Smooth muscle cell (in vitro differentiated cells): ENCODE data around the gene LCE1F. TPM values are rescaled to one million over a fixed set of nuclear protein-coding genes. Genes with fewer than 3 reads are reported as not detected.

ENCODE experiments used
- DNase-seq: peaks from one replicate; lab custom pipeline; 2025; ENCODE audit not compliant: unreplicated experiment; lab: John Stamatoyannopoulos, UW
- H2AFZ ChIP-seq: fragments of 200-600 bp; sonication (generic); 2 replicates; pipeline ENCODE4 v1.6.0; 2016; ENCODE audit warnings: antibody characterized with exemption, low read depth, mild to moderate bottlenecking
- H3F3A ChIP-seq: fragments of 200-600 bp; sonication (generic); 2 replicates; pipeline ENCODE4 v1.6.0; 2017; ENCODE audit warnings: antibody characterized with exemption, low read depth
- H3K27ac ChIP-seq: fragments of 200-600 bp; sonication (generic); 2 replicates; pipeline ENCODE4 v1.5.1; 2016; ENCODE audit warnings: low read depth, mild to moderate bottlenecking
- H3K27me3 ChIP-seq: fragments of 200-600 bp; sonication (generic); 2 replicates; pipeline ENCODE4 v1.6.1; 2016; ENCODE audit warnings: low read depth, mild to moderate bottlenecking
- H3K36me3 ChIP-seq: fragments of 200-600 bp; sonication (generic); 2 replicates; pipeline ENCODE4 v1.5.1; 2016; ENCODE audit warnings: low read depth
- H3K4me1 ChIP-seq: fragments of 200-600 bp; sonication (generic); 2 replicates; pipeline ENCODE4 v1.5.1; 2016; ENCODE audit warnings: low read depth
- H3K4me2 ChIP-seq: fragments of 200-600 bp; sonication (generic); 2 replicates; pipeline ENCODE4 v1.6.0; 2016; ENCODE audit warnings: mild to moderate bottlenecking
- H3K4me3 ChIP-seq: fragments of 200-600 bp; sonication (generic); 2 replicates; pipeline ENCODE4 v1.5.1; 2016; ENCODE audit warnings: mild to moderate bottlenecking
- H3K79me2 ChIP-seq: fragments of 200-600 bp; sonication (generic); 2 replicates; pipeline ENCODE4 v1.6.0; 2016; ENCODE audit warnings: low read depth, mild to moderate bottlenecking
- H3K9ac ChIP-seq: fragments of 200-600 bp; sonication (generic); 2 replicates; pipeline ENCODE4 v1.6.0; 2016; ENCODE audit warnings: low read depth
- H3K9me3 ChIP-seq: fragments of 200-600 bp; sonication (generic); replicated peaks from 2 replicates; pipeline ENCODE4 v1.5.1; 2016; ENCODE audit warnings: low read depth
- H4K20me1 ChIP-seq: fragments of 200-600 bp; sonication (generic); 2 replicates; pipeline ENCODE4 v1.6.0; 2016; ENCODE audit warnings: low read depth
- WGBS: methylation state at CpG from one replicate; pipeline ENCODE4 v1.1.7; 2016; ENCODE audit warnings: low lambda C conversion rate; 5-methylcytosine and 5-hydroxymethylcytosine counted together
- polyA plus RNA-seq: library from polyadenylated mRNA; unstranded; fragments of >200 nt; fragmentation: Nextera tagmentation; extraction: Ambion mirVana; gene quantifications from 2 replicates; pipeline ENCODE4 v1.2.1, GENCODE V29; 2016
- total RNA-seq: library from RNA; depleted of rRNA; stranded (reverse); fragments of >200 nt; gene quantifications from 2 replicates; pipeline ENCODE4 v1.2.3, GENCODE V29; 2014
- TF ChIP-seq, protein P1 (sequence below): fragments of 200-600 bp; sonication (generic); IDR thresholded peaks from 2 replicates; pipeline ENCODE4 v1.5.1; 2017; ENCODE audit warnings: borderline replicate concordance, mild to moderate bottlenecking, antibody characterized with exemption; ENCODE audit not compliant: insufficient read depth, poor library complexity, severe bottlenecking

Gene LCE1F
- total and polyA plus RNA-seq, 2 experiments from 2014 or later = not detected

- no peaks in the 10 kb centered on the region for H4K20me1 ChIP-seq
- no peak overlapping the region for H3K9ac ChIP-seq
- WGBS = 25% methylated on average over 1 of the region's 1 CpG
- DNase-seq = no peak
- H3K79me2 ChIP-seq = no peaks in the 10 kb centered on the region
- H3F3A ChIP-seq = no peaks in the 10 kb centered on the region
- H3K36me3 ChIP-seq = no peaks in the 10 kb centered on the region
- no peak overlapping the region for H3K4me2 ChIP-seq
- no peaks in the 10 kb centered on the region for H3K27me3 ChIP-seq
- no peaks in the 10 kb centered on the region for H3K4me1 ChIP-seq
- no peak overlapping the region for H3K27ac ChIP-seq
- peaks cover 4% of the 10 kb centered on the region for H3K9me3 ChIP-seq
- no peak overlapping the region for H2AFZ ChIP-seq
- no peak overlapping the region for H3K4me3 ChIP-seq
- TF ChIP-seq, protein P1, sequence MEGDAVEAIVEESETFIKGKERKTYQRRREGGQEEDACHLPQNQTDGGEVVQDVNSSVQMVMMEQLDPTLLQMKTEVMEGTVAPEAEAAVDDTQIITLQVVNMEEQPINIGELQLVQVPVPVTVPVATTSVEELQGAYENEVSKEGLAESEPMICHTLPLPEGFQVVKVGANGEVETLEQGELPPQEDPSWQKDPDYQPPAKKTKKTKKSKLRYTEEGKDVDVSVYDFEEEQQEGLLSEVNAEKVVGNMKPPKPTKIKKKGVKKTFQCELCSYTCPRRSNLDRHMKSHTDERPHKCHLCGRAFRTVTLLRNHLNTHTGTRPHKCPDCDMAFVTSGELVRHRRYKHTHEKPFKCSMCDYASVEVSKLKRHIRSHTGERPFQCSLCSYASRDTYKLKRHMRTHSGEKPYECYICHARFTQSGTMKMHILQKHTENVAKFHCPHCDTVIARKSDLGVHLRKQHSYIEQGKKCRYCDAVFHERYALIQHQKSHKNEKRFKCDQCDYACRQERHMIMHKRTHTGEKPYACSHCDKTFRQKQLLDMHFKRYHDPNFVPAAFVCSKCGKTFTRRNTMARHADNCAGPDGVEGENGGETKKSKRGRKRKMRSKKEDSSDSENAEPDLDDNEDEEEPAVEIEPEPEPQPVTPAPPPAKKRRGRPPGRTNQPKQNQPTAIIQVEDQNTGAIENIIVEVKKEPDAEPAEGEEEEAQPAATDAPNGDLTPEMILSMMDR = no peak
Measured at GRCh38 chr1:152747831-152748230, 27.1 kb upstream of the LCE1F start.

DNA sequence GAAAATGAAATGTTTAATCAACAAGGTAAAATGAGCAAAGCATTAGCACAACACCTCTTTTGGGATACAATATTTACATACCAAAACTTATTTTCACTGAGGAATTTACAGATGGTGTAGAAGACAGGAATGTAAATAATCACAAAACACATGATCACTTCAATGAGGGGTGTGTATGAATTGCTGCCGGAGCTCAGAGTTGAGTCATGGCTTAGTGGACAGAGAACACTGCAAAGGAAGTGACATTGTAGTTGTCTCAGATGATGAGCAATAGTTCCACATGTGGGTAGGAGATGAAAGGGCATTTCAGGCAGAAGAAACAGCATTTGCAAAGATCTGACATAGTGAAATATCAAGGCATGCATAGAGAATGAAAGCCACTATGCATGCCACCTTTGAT is 22.7 kb upstream of the LCE1F start:
- Histone ChIP-seq H3K4me2 (no peak overlapping the region), H3K4me1 (no peaks in the 10 kb centered on the region), H3K27ac (no peak overlapping the region), H3K36me3 (no peaks in the 10 kb centered on the region), H3K9me3 (no peaks in the 10 kb centered on the region), H3K79me2 (no peaks in the 10 kb centered on the region), H3K27me3 (no peaks in the 10 kb centered on the region), H3K9ac (no peak overlapping the region), H3K4me3 (no peak overlapping the region), H4K20me1 (no peaks in the 10 kb centered on the region), H3F3A (no peaks in the 10 kb centered on the region), H2AFZ (no peak overlapping the region)
- TF ChIP-seq, protein P1 = no peak
- WGBS = 80% methylated on average over 1 of the region's 1 CpG
- no peak for DNase-seq

GRCh38 chr1:152753586-152753985 is 21.4 kb upstream of the LCE1F start:
- Histone ChIP-seq H3K9ac (no peak overlapping the region), H3K36me3 (no peaks in the 10 kb centered on the region), H3K27ac (no peak overlapping the region), H3K9me3 (no peaks in the 10 kb centered on the region), H4K20me1 (no peaks in the 10 kb centered on the region), H3F3A (no peaks in the 10 kb centered on the region), H2AFZ (no peak overlapping the region), H3K4me2 (no peak overlapping the region), H3K79me2 (no peaks in the 10 kb centered on the region), H3K27me3 (no peaks in the 10 kb centered on the region), H3K4me3 (no peak overlapping the region), H3K4me1 (no peaks in the 10 kb centered on the region)
- DNase-seq = no peak
- TF ChIP-seq, protein P1 = no peak
- 18% methylated on average over 1 of the region's 1 CpG for WGBS

GRCh38 chr1:152756872-152757271 is 18.1 kb upstream of the LCE1F start:
- DNase-seq = no peak
- Histone ChIP-seq H3F3A (no peaks in the 10 kb centered on the region), H3K4me2 (no peak overlapping the region), H3K9ac (no peak overlapping the region), H4K20me1 (no peaks in the 10 kb centered on the region), H3K4me1 (no peaks in the 10 kb centered on the region), H3K27ac (no peak overlapping the region), H3K9me3 (no peaks in the 10 kb centered on the region), H3K27me3 (no peaks in the 10 kb centered on the region), H3K79me2 (no peaks in the 10 kb centered on the region), H3K36me3 (no peaks in the 10 kb centered on the region), H2AFZ (no peak overlapping the region), H3K4me3 (no peak overlapping the region)
- 80% methylated on average over 2 of the region's 2 CpGs for WGBS
- TF ChIP-seq, protein P1 = no peak
